Heart left ventricle (tissue), 13 donors: Measurements from ENCODE around the gene DAB1.

Experiments
- POLR2A ChIP-seq, 2 donors: fragments of 450-650 bp; IDR thresholded peaks; one replicate each; pipeline ENCODE4 v1.6.1; 2017; ENCODE audit warnings: antibody characterized with exemption in 2 of 2, mild to moderate bottlenecking in 2 of 2, moderate library complexity in 2 of 2
- TF ChIP-seq, protein P1 (sequence below), 12 donors: fragments of 200-600 bp; sonication (generic) in 4 of 12; IDR thresholded peaks; one replicate each; pipeline versions ENCODE4 v1.5.0 to v1.8.0; 2018 to 2022; ENCODE audit warnings: antibody characterized with exemption in 12 of 12, mild to moderate bottlenecking in 5 of 12
- donor health status: ischemic (EF 13 %, LVEDD 7.1; RV severe dilation, severe dysfunction).
- donor health status: DM: no; HTN: yes; CAD: no.
- donor health status: DM: no; HTN: no; CAD: no.
- donor health status: ischemic (EF 25% LVEDD 6.9; RV normal size, moderate dysfunction).
- donor health status: ischemic (EF 25% LVEDD 5.7; RV mildly dilated, moderate dysfunction).
- donor health status: ischemic (EF 35%, LVEDD 5.7; RV mildly dilated, moderate dysfunction).
- donor health status: nonischemic (EF 11% LVEDD 7.7; RV severe dilation, severe dysfunction).
- donor health status: DM: yes; HTN: yes; CAD: no.
- donor health status: PGD.
- donor health status: ischemic (EF 29% LVEDD 5.4; RV normal size, mild dysfunction).
- donor health status: nonischemic (EF 23%, LVEDD 6.1; RV moderate dilation, normal function).

DNA sequence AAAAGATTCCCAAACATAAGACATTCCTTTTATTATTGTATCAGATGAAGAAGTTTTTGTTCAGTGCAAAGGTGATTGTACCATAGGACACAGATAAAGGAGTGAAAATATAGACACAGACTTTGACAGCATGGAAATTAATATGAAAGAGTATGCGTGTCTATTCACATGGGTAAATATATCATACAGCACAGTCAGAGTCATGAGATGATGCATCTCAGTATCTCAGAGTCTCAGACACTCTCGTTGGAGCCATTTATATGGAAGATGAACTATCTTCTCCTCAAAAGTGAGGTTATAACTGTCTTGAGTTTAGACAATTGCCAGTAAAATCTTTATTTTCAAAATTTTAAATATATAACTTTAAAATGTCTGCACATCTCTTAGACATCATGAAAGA lies 299.7 kb downstream of the DAB1 start:
- TF ChIP-seq, protein P1, sequence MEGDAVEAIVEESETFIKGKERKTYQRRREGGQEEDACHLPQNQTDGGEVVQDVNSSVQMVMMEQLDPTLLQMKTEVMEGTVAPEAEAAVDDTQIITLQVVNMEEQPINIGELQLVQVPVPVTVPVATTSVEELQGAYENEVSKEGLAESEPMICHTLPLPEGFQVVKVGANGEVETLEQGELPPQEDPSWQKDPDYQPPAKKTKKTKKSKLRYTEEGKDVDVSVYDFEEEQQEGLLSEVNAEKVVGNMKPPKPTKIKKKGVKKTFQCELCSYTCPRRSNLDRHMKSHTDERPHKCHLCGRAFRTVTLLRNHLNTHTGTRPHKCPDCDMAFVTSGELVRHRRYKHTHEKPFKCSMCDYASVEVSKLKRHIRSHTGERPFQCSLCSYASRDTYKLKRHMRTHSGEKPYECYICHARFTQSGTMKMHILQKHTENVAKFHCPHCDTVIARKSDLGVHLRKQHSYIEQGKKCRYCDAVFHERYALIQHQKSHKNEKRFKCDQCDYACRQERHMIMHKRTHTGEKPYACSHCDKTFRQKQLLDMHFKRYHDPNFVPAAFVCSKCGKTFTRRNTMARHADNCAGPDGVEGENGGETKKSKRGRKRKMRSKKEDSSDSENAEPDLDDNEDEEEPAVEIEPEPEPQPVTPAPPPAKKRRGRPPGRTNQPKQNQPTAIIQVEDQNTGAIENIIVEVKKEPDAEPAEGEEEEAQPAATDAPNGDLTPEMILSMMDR (IDR thresholded peaks at IDR 0.05) = no peak
- no peak for TF ChIP-seq POLR2A (IDR thresholded peaks at IDR 0.05)
